Loucy (cell line): ENCODE data around the gene SSBP2.
A peak's percentile ranks its signal among the peaks of the same experiment; 100 is the strongest.

Source experiments
- H2AFZ ChIP-seq: fragments of 200-600 bp; sonication (generic); 2 replicates; pipeline ENCODE4 v1.6.0; 2016; ENCODE audit warnings: antibody characterized with exemption, mild to moderate bottlenecking, low read length, moderate library complexity
- H3F3A ChIP-seq: fragments of 200-600 bp; 2 replicates; pipeline ENCODE4 v1.6.0; 2016; ENCODE audit warnings: antibody characterized with exemption, low read depth, mild to moderate bottlenecking
- H3K27me3 ChIP-seq: fragments of 200-600 bp; sonication (generic); 2 replicates; pipeline ENCODE4 v1.6.1; 2014; ENCODE audit warnings: low read length, mild to moderate bottlenecking; ENCODE audit not compliant: insufficient read depth, poor library complexity, severe bottlenecking
- H3K36me3 ChIP-seq: fragments of 200-600 bp; sonication (generic); 2 replicates; pipeline ENCODE4 v1.6.1; 2016; ENCODE audit warnings: low read length; ENCODE audit not compliant: insufficient read depth
- H3K4me1 ChIP-seq: fragments of 200-600 bp; sonication (generic); 2 replicates; pipeline ENCODE4 v1.5.1; 2014; ENCODE audit warnings: low read length, mild to moderate bottlenecking; ENCODE audit not compliant: insufficient read depth, poor library complexity, severe bottlenecking
- H3K4me2 ChIP-seq: fragments of 200-600 bp; sonication (generic); 2 replicates; pipeline ENCODE4 v1.6.0; 2014; ENCODE audit warnings: antibody characterized with exemption, low read length, low read depth, mild to moderate bottlenecking; ENCODE audit not compliant: poor library complexity, severe bottlenecking
- H3K4me3 ChIP-seq: fragments of 200-600 bp; sonication (generic); 2 replicates; pipeline ENCODE4 v1.5.1; 2014; ENCODE audit warnings: low read length, mild to moderate bottlenecking, mixed read lengths; ENCODE audit not compliant: poor library complexity, severe bottlenecking
- H3K79me2 ChIP-seq: fragments of 200-600 bp; sonication (generic); 2 replicates; pipeline ENCODE4 v1.6.1; 2014; ENCODE audit warnings: low read length; ENCODE audit not compliant: insufficient read depth
- H3K9ac ChIP-seq: fragments of 200-600 bp; sonication (generic); 2 replicates; pipeline ENCODE4 v1.6.0; 2014; ENCODE audit warnings: mild to moderate bottlenecking, low read depth, low read length, moderate library complexity; ENCODE audit not compliant: poor library complexity, severe bottlenecking
- H3K9me2 ChIP-seq: fragments of 200-600 bp; sonication (generic); replicated peaks from 2 replicates; pipeline ENCODE4 v1.6.1; 2016; ENCODE audit warnings: low read depth, low read length, mixed read lengths
- H3K9me3 ChIP-seq: fragments of 200-600 bp; sonication (generic); 2 replicates; pipeline ENCODE4 v1.6.1; 2014; ENCODE audit warnings: mild to moderate bottlenecking, antibody characterized with exemption, low read length, low read depth; ENCODE audit not compliant: insufficient read depth
- H4K20me1 ChIP-seq: fragments of 200-600 bp; sonication (generic); 2 replicates; pipeline ENCODE4 v1.6.0; 2014; ENCODE audit warnings: antibody characterized with exemption, low read length, mild to moderate bottlenecking; ENCODE audit not compliant: insufficient read depth, poor library complexity, severe bottlenecking
- CTCF ChIP-seq: fragments of 200-600 bp; sonication (generic); conservative IDR thresholded peaks from 2 replicates; pipeline ENCODE4 v1.5.1; 2014; ENCODE audit warnings: mild to moderate bottlenecking, antibody characterized with exemption, low read length
- EZH2phosphoT487 ChIP-seq: fragments of 200-600 bp; IDR thresholded peaks from 2 replicates; pipeline ENCODE4 v1.6.1; 2018; ENCODE audit warnings: antibody characterized with exemption, mild to moderate bottlenecking, moderate library complexity, borderline replicate concordance

The SSBP2 gene

DNA sequence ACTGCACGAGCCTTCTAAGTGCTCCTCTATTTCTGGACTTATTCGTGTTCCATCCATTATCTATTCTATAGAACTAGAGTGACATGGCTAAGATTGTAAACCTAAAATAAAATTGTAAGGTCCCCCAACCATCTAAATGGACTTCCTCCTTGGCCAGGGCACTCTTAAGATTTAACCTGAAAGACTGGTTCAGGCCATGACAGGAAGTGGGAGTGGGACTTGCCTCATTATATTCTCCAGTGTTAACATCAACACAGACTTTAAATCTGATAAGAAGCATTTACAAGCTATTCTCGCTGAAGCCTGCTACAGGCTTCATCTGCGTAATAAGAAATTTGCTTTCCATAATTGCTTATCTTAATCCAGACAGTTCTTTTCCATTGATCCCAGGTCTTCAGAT lies 117.0 kb downstream of the SSBP2 start:
- Histone ChIP-seq H3K9me3 (no peaks in the 10 kb centered on the region), H3K4me2 (peak overlapping the region; percentile 75), H3K27me3 (no peaks in the 10 kb centered on the region), H2AFZ (no peak overlapping the region), H3K9ac (peak overlapping the region; percentile 84), H3K4me1 (peaks cover 82% of the 10 kb centered on the region), H3K36me3 (peaks cover 18% of the 10 kb centered on the region), H3K4me3 (peak overlapping the region; percentile 46), H3F3A (peaks cover 17% of the 10 kb centered on the region), H3K9me2 (no peaks in the 10 kb centered on the region), H4K20me1 (no peaks in the 10 kb centered on the region), H3K79me2 (peaks cover 68% of the 10 kb centered on the region)
- TF ChIP-seq EZH2phosphoT487 (no peak), CTCF (no peak)

DNA sequence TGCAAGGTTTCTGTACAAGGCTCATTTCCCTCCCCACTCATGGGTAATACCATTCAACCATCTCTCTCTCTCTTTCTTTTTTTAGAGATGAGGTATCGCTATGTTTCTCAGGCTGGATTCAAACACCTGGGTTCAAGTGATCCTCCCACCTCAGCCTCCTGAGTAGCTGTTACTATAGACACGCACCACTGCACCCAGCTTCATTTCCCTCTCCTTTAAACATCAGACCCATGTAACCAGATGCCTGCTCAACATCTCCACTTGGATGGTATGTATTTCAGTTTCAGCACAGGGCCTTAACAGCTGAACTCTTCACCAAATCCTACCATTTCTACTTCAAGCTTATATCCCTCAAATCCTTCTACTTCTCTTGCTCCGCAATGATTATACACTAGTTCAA lies 117.4 kb downstream of the SSBP2 start:
- Histone ChIP-seq H3K4me1 (peaks cover 77% of the 10 kb centered on the region), H4K20me1 (no peaks in the 10 kb centered on the region), H3K36me3 (peaks cover 22% of the 10 kb centered on the region), H3K9me3 (no peaks in the 10 kb centered on the region), H3K9me2 (no peaks in the 10 kb centered on the region), H3K79me2 (peaks cover 68% of the 10 kb centered on the region), H3K4me3 (peak overlapping the region; percentile 46), H3K27me3 (no peaks in the 10 kb centered on the region), H3K9ac (peak overlapping the region; percentile 84), H2AFZ (no peak overlapping the region), H3K4me2 (peak overlapping the region; percentile 75), H3F3A (peaks cover 17% of the 10 kb centered on the region)
- TF ChIP-seq CTCF: no peak
- TF ChIP-seq EZH2phosphoT487: no peak

DNA sequence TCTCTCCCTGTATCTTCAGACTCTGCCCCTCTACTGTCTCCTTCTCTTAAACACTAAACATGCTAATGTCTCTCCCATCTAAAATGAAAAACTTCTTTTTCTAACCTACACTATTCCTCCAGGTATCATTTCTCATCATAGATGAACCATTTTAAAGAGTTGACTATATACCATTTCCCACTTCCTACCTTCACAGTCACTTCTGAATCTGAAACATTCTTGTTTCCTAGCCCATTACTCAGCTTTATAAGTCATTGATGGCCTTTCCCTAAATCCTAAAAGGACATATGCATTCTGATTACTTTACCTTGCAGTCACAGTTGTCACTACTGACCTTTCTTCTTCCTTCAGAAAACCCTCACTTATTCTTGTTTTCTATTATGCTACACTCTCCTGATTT lies 118.2 kb downstream of the SSBP2 start:
- Histone ChIP-seq H3K9me3 (no peaks in the 10 kb centered on the region), H3K79me2 (peaks cover 72% of the 10 kb centered on the region), H3K9me2 (no peaks in the 10 kb centered on the region), H3K9ac (peak overlapping the region; percentile 84), H3K4me3 (no peak overlapping the region), H3K36me3 (peaks cover 30% of the 10 kb centered on the region), H3F3A (peaks cover 17% of the 10 kb centered on the region), H4K20me1 (no peaks in the 10 kb centered on the region), H3K4me2 (peak overlapping the region; percentile 75), H3K27me3 (no peaks in the 10 kb centered on the region), H3K4me1 (peaks cover 77% of the 10 kb centered on the region), H2AFZ (no peak overlapping the region)
- TF ChIP-seq EZH2phosphoT487: no peak
- TF ChIP-seq CTCF: no peak
